A172 (cell line): ENCODE results near the gene IL18R1. TPM values are rescaled to one million over a fixed set of nuclear protein-coding genes. Genes with fewer than 3 reads are reported as not detected.

ENCODE experiments used
- DNase-seq: peaks from one replicate; pipeline ENCODE4 v3.0.0-alpha.2; 2015; ENCODE audit warnings: low spot score
- total RNA-seq: library from RNA; depleted of rRNA; stranded (reverse); fragments of >200 nt; shearing (Covaris generic); gene quantifications from 2 replicates; pipeline ENCODE4 v1.2.3, GENCODE V29; 2014

IL18R1 gene
- total RNA-seq, 1 experiment from 2014 or later: not detected

GRCh38 chr2:102387763-102388546, 32.4 kb downstream of the IL18R1 start:
- no peak for DNase-seq

- no peak for DNase-seq
Observed at GRCh38 chr2:102391565-102391964, 36.0 kb downstream of the IL18R1 start.

- DNase-seq: no peak
Observed at GRCh38 chr2:102392096-102392495, 36.5 kb downstream of the IL18R1 start.

- no peak for DNase-seq
Observed at GRCh38 chr2:102392942-102393341, 37.3 kb downstream of the IL18R1 start.

DNA sequence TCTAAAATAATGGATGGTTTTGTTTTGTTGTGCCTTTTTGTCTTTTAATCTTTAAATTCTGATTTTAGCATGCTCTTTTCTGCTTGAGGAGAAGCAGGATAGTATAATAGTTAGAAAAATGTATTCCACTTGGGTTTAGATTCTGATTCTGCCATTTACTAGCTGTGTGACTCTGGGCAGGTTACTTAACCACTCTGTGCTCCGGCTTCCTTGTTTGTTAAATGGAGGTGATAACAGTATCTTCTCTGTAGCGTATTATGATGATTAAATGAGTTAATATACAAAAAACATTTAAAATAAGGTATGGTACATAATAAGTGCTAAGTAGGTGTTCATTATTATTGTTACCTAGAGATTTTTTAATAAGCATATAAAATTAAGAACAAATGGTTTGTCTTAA, 40.4 kb downstream of the IL18R1 start:
- no peak for DNase-seq

DNA sequence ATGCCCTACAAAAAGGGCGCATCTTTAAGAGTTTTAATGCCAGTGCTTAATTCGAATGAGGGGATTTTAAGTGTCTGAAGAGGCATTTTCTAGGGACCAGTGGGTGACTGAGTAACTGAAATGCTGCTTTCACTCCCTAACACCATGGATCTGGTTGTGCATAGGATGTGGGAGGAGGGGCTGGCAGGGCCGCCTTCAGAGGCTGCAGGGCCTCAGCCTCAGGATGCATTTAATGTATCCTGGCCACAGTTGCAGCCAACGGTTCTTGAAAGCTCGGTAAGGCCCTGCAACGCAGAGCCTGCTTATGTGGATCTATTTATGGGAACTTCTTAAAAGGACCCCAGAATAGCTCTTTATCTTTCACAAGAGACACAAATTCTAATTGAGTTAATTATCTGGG, 41.6 kb downstream of the IL18R1 start:
- DNase-seq: no peak

GRCh38 chr2:102399499-102400141, 44.0 kb downstream of the IL18R1 start:
- DNase-seq: no peak

- no peak for DNase-seq
Observed at GRCh38 chr2:102401456-102401855, 45.9 kb downstream of the IL18R1 start.

DNA sequence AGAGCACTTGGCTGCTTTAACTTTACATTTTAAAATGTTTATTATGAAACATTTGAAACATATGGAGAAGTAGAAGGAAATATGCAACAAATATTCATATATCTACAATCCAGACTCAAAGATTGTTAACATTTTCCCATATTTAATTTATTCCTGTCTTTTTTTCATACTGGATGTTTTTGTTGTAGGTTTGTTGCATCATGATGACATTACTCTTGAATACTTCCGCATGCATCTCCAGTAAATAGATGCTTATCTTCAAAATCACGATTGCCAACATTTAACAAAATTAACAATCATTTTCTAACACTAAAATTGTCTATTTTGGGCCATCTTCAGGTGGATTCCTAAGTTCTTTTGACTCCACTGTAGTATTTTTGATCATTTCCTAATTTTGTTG, 46.3 kb downstream of the IL18R1 start:
- DNase-seq: no peak

- DNase-seq: no peak
Observed at GRCh38 chr2:102410952-102411351, 55.4 kb downstream of the IL18R1 start.

GRCh38 chr2:102412199-102412598, 56.6 kb downstream of the IL18R1 start:
- no peak for DNase-seq

- DNase-seq: no peak
Observed at GRCh38 chr2:102417946-102418345, 62.4 kb downstream of the IL18R1 start.

- no peak for DNase-seq
Observed at GRCh38 chr2:102418421-102418961, 62.9 kb downstream of the IL18R1 start.

- no peak for DNase-seq
Observed at GRCh38 chr2:102420290-102420689, 64.7 kb downstream of the IL18R1 start.

DNA sequence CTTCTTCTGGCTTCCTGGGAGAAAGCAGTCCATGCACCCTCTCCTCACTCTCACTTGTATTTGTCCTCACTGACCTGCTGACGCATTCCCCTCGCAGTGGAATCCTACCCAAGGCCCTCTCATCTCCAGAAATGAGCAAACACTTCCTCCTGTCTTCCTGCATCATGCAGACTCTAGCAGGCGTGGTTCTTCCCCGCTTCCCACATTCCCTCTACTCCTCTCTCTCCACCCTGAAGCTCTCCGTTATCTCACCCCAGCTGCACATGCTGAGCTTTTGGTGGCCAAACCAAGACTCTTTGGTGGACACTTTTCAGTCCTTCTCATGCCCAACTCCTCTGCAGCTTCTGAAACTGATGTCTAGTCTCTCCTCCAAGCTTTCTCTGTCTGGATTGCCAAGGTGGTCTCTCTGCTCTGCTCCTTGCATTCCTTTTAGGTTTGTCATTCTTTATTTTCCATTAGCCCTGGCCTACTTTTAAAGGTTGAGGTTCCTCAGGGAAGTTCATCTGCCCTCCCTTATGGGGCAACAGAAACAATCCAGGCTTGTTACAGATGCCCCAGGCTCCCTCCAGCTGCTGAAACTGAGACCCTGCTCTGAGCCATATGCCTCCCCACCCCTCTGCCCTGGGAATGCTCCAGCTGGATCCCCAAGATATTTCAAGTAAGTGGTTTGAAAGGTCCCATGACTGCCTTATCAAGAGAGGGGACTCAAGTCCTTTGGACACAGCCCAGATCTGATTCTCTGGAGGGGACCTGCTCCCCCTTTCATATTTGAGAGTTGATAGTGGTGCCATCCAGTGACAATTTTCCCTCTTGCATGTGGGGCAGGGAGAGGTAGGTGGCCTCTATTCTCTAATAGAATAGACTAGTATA, 66.5 kb downstream of the IL18R1 start:
- no peak for DNase-seq

- DNase-seq: no peak
Observed at GRCh38 chr2:102422910-102423309, 67.3 kb downstream of the IL18R1 start, which contains the start of gene IL18RAP. Gene IL18RAP, plus strand, starts transcription at chr2:102423160. Its CDS starts 118 bp downstream, at chr2:102423278.

DNA sequence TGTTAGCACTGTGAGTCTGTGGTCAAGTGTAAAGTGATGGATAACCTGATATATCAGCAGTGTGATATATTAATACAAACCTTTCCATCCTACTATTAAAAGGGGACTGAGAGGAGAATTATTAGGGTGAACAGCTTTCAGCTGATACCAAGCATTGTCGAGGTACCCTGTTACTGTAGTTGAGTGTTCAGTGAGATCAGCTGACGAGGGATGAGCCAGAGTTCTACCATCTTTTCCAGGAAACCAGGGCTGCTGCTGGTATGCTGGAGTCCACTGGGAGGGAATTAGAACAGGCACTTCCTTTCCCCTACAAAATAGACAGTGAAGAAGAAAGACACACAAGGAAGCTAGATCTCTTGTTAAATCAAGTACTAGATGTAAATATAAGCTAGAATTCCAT, 67.8 kb downstream of the IL18R1 start:
- no peak for DNase-seq

GRCh38 chr2:102424754-102425153, 69.2 kb downstream of the IL18R1 start:
- no peak for DNase-seq

- DNase-seq: no peak
Observed at GRCh38 chr2:102425441-102426132, 70.0 kb downstream of the IL18R1 start.

GRCh38 chr2:102427249-102427648, 71.7 kb downstream of the IL18R1 start:
- DNase-seq: no peak

GRCh38 chr2:102428573-102428972, 73.0 kb downstream of the IL18R1 start:
- no peak for DNase-seq
